H7 (cell line): ENCODE data around the gene ATP2A1. TPM values are rescaled to one million over a fixed set of nuclear protein-coding genes. Genes with fewer than 3 reads are reported as not detected.
A peak's percentile ranks its signal among the peaks of the same experiment; 100 is the strongest.
"Not testable (repeated sequence)": the region's sequence is repeated elsewhere in the genome, so short reads cannot be mapped to it uniquely, and the experiment has no call there.

ENCODE experiments used
- DNase-seq: peaks from one replicate; pipeline ENCODE4 v3.0.0; 2012
- H3K27me3 ChIP-seq: 2 replicates; pipeline ENCODE4 v1.6.0; 2011; ENCODE audit warnings: mild to moderate bottlenecking, low read length; ENCODE audit not compliant: control insufficient read depth, insufficient read depth
- H3K36me3 ChIP-seq: replicated peaks from 2 replicates; pipeline ENCODE4 v1.5.1; 2011; ENCODE audit warnings: low read length; ENCODE audit not compliant: control insufficient read depth, insufficient read depth
- H3K4me3 ChIP-seq: 2 replicates; pipeline ENCODE4 v1.5.1; 2011; ENCODE audit warnings: low read depth, mild to moderate bottlenecking, control low read depth, low read length, moderate library complexity; ENCODE audit not compliant: insufficient read depth
- total RNA-seq: library from RNA; depleted of rRNA; stranded (reverse); fragments of >200 nt; shearing (Covaris generic); gene quantifications from 2 replicates; pipeline ENCODE4 v1.2.3, GENCODE V29; 2014

ATP2A1 gene
- total RNA-seq, 1 experiment from 2014 or later, result 0.10 TPM

DNA sequence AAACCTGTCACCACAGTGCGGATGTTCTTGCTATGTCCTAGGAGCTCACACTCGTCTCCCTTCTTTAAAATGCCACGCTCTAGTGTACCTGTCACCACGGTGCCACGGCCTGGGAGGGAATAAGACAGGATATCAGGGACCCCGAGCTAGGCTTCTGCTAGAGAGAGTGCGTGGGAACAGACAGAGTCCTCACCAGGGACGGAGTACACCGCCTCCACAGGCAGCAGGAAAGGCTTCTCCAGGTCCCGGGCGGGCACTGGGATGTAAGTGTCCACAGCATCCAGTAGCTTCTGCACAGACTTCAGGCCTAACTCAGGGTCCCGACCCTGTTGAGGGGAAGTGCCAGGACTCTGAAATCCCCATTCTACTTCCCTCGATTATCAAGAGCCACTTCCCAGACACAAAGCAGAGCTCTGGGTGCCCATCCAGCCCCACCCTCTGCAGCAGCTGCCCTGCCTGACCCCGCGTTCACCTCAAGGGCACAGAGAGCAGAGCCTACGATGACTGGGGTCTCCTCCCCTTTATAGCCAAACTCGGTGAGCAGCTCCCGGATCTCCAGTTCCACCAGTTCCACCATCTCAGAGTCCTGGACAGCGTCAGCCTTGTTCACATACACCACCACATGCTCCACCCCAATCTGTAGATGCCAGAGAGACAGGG, 33.9 kb upstream of the ATP2A1 start:
- DNase-seq, result no peak
- no peak overlapping the region for H3K4me3 ChIP-seq
- H3K27me3 ChIP-seq, result no peaks in the 10 kb centered on the region
- peaks cover 23% of the 10 kb centered on the region for H3K36me3 ChIP-seq

- Histone ChIP-seq H3K27me3 (no peaks in the 10 kb centered on the region), H3K4me3 (peak overlapping the region; percentile 97), H3K36me3 (peaks cover 23% of the 10 kb centered on the region)
- peak; percentile 69 for DNase-seq
Observed at GRCh38 chr16:28845293-28845692, 33.0 kb upstream of the ATP2A1 start.

DNA sequence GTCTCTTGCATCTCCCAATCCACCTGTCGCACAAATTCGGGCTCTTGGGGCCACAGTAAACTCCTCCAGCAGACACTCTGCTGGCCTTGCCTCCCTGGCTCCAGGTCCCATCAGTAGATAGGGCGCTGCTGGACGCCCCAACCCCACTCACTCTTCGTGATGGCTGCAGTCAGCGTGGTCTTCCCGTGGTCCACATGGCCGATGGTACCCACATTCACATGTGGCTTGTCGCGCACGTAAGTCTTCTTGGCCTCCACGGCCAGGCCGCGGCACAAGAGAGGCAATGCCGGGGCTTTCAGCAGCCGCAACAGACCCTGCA, 32.6 kb upstream of the ATP2A1 start:
- peak overlapping the region; percentile 97 for H3K4me3 ChIP-seq
- DNase-seq, result no peak
- H3K27me3 ChIP-seq, result no peaks in the 10 kb centered on the region
- H3K36me3 ChIP-seq, result peaks cover 23% of the 10 kb centered on the region

- Histone ChIP-seq H3K36me3 (peaks cover 23% of the 10 kb centered on the region), H3K4me3 (peak within 1 kb of the TSS; percentile 97), H3K27me3 (no peaks in the 10 kb centered on the region)
- DNase-seq, result peak; percentile 98
Observed at GRCh38 chr16:28846080-28846932, 32.0 kb upstream of the ATP2A1 start, which contains the start of gene TUFM. Gene TUFM, minus strand, starts transcription at chr16:28846348. Its CDS starts 79 bp downstream, at chr16:28846269.

DNA sequence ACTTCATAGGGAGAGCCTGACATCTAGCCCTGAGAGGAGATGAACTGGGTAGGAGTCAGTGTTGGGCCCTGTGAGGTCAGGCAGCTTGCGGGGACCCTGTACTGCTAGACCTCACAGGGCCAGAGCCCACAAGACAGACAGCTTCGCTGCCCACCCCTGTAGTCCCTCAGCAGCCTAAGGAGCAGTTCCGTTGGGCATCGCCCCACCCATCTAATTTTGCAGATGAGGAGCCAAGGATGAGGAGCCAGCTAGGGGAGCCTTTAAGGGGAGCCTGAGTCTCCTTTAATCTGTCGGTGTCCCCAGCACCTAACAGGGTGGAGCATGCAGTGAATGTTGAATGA, 31.4 kb upstream of the ATP2A1 start:
- Histone ChIP-seq H3K4me3 (peak overlapping the region; percentile 97), H3K27me3 (no peaks in the 10 kb centered on the region), H3K36me3 (peaks cover 23% of the 10 kb centered on the region)
- no peak for DNase-seq

DNA sequence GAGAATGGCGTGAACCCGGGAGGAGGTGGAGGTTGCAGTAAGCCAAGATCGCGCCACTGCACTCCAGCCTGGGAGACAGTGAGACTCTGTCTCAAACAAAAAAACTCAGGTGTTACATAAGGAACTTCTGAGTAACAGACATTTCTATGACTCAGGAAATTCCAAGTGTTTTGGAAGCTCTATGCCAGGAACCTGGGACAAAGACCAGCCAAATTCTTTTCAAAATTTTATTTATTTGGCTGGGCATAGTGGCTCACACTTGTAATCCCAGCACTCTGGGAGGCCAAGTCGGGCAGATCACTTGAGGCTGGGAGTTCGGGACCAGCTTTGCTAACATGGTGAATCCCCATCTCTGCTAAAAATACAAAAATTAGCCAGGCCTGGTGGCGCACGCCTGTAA, 19.9 kb upstream of the ATP2A1 start:
- Histone ChIP-seq H3K27me3 (no peaks in the 10 kb centered on the region), H3K4me3 (no peak overlapping the region), H3K36me3 (no peaks in the 10 kb centered on the region)
- no peak for DNase-seq

DNA sequence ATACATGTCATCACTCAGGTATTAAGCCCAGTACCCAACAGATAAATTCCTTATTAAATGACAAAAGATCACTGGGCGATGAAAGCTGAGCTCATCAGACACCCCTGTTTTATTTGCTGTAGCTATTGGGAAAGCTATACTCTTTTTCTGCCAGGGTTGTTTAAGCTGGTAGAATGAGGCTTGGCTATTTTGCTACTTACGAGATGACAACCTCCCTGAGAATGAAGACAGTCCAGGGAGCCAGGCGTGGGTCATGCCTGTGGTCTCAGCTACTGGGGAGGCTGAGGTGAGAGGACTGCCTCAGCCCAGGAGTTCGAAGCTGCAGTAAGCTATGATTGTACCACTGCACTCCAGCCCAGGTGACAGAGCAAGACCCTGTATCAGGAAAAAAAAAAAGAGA, 19.0 kb upstream of the ATP2A1 start:
- H3K27me3 ChIP-seq, result no peaks in the 10 kb centered on the region
- no peak overlapping the region for H3K4me3 ChIP-seq
- DNase-seq, result no peak
- no peaks in the 10 kb centered on the region for H3K36me3 ChIP-seq

- no peaks in the 10 kb centered on the region for H3K27me3 ChIP-seq
- no peak for DNase-seq
- H3K36me3 ChIP-seq, result peaks cover 11% of the 10 kb centered on the region
- H3K4me3 ChIP-seq, result peak overlapping the region; percentile 93
Observed at GRCh38 chr16:28863929-28864793, 14.1 kb upstream of the ATP2A1 start.

DNA sequence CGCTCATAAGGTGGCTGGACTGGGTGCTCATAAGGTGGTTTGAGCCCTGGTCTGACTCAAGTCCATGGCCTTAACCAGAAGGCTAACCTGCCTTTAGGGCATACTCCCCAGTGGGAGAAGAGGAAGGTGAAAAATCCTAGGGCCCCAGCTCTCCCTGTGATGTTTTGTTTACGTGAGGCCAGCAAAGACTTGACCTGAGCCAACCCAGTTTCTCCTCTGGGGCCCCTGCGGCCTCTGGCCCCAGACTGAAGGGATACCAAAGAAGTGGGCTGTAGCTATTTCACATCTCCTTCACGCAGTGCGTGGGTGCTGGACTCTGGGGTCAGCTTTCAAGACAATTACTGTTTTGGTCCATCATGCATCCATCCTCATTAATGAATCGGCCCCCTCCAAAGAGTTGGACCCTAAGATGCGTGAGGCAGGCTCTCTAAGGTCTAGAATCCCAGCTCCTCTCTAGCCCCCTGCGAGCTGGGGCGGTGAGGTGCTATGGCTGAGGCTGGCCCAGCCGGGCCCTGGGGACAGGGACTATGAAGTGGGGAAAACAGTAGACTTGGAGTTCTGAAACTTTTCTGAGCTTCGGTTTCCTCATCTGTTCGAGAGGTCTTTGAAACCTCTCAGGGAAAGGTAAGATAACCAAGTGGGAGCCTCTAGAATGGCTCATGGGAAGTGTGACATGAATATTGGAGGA, 13.1 kb upstream of the ATP2A1 start:
- Histone ChIP-seq H3K36me3 (peaks cover 20% of the 10 kb centered on the region), H3K27me3 (no peaks in the 10 kb centered on the region), H3K4me3 (no peak overlapping the region)
- peak; percentile 30 for DNase-seq

GRCh38 chr16:28865722-28866453, 12.4 kb upstream of the ATP2A1 start:
- no peaks in the 10 kb centered on the region for H3K27me3 ChIP-seq
- no peak overlapping the region for H3K4me3 ChIP-seq
- H3K36me3 ChIP-seq, result peaks cover 26% of the 10 kb centered on the region
- DNase-seq, result peak; percentile 66

GRCh38 chr16:28866454-28866804, 11.9 kb upstream of the ATP2A1 start:
- Histone ChIP-seq H3K27me3 (no peaks in the 10 kb centered on the region), H3K4me3 (no peak overlapping the region), H3K36me3 (peaks cover 27% of the 10 kb centered on the region)
- DNase-seq, result no peak

DNA sequence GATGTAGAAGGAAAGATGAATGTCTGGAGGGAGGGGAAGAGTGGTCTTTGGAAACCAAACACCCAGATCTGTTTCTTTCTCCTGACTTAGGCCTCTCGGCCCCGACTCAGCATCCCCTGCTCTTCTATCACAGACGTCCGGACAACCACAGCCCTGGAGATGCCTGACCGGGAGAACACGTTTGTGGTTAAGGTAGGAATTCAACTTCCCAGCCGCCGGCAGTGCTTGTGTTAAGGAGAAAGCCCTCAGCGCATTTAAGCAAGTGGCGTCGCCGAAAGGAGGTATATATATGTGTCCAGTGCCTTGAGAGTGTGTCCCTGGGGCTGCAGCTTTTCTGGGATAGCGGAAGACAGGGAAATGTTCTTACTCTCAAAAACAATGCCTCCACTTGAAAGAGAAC, 11.0 kb upstream of the ATP2A1 start:
- DNase-seq, result no peak
- peaks cover 27% of the 10 kb centered on the region for H3K36me3 ChIP-seq

GRCh38 chr16:28867646-28868045, 10.6 kb upstream of the ATP2A1 start:
- not testable (repeated sequence) for H3K4me3 ChIP-seq, H3K27me3 ChIP-seq, DNase-seq
- H3K36me3 ChIP-seq, result peaks cover 27% of the 10 kb centered on the region

More for the DNA sequence above, 11.0 kb upstream of the ATP2A1 start:
- H3K4me3 ChIP-seq, result no peak overlapping the region
- H3K27me3 ChIP-seq, result no peaks in the 10 kb centered on the region

GRCh38 chr16:28869201-28869600, 9.1 kb upstream of the ATP2A1 start:
- H3K27me3 ChIP-seq, result no peaks in the 10 kb centered on the region

More at GRCh38 chr16:28869201-28869600, 9.1 kb upstream of the ATP2A1 start:
- no peak for DNase-seq
- Histone ChIP-seq H3K36me3 (peaks cover 28% of the 10 kb centered on the region), H3K4me3 (no peak overlapping the region)
